HG02571 (cell line): ENCODE results near the gene EXOC4.

Experiments used
- ATAC-seq: cut with Tn5 transposase; IDR thresholded peaks from one replicate; pipeline ENCODE4 v1.9.1; 2021; ENCODE audit warnings: mild to moderate bottlenecking, moderate library complexity; ENCODE audit not compliant: unreplicated experiment

Gene EXOC4

DNA sequence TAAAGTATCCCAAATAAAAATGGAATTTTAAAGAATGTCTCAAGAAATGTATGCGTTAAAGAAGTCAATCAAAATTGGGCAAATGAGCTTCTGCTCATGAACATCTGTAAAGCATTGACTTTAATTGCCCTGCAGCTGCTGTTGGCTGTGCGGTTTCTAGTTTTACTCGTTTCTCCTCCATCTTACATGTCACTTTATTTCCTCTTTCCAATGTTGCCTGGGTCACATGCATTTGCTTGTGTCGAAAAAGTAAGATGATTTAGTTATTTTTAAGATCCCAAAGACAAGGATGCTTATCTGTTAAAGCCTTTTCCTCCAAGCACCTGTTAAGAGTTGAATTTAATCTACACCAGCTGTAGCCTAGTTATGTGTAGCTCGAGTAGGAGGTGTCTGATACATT is 310.4 kb downstream of the EXOC4 start:
- ATAC-seq = no peak

DNA sequence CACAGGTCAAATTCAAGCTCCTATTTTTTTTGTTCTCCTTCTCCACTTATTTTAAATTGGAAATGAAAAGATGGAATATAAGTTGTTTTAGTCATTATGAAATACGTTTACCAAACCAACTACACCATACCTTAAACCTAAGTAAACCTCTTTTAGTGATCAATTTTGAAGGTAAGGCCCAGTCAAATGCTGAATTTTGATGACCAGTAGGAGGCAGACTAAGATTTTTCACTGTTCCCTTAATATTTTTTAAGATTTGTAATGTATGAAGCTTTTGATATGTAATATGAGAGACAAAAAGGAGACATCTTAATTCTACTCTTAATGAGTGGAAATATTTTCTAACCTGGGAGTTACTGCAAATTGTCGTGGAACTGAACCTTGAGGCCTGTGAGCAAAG is 311.6 kb downstream of the EXOC4 start:
- no peak for ATAC-seq

DNA sequence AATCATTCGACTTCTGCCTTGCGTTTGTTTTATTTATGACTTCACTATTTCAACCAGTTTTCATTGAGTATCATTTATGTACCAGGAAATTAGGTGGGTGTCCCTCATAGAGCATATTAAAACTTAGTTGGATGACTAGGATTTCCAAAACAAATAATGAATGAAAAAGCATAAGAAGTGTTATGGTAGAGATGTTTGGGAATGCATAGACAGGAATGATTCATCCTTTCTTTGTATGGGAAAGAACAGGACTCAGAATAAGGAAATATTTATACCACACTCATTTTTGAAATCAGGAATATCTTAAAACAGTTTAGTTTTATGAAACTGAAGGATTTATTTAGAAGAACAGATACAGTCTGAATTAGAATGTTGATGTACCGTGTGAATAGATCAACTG is 315.7 kb downstream of the EXOC4 start:
- ATAC-seq = no peak

DNA sequence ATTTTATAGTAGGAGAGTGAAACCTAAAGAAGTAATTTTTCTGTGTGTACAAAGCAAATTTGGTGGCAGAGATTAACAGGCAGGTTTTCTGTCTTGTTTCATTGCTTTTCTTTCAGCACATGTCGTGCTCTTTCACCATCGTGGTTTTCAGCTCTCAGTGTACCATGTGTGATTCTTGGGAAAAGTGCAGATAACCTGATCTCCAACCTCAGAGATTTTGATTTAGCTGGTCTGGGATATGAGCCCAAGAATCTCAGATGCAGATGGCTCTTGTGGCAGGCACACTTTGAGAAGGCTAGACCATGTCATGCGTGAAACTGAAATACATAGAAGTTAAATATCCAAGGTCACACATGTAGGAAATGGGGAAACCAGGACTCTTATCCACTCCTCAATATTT is 317.4 kb downstream of the EXOC4 start:
- ATAC-seq = no peak

DNA sequence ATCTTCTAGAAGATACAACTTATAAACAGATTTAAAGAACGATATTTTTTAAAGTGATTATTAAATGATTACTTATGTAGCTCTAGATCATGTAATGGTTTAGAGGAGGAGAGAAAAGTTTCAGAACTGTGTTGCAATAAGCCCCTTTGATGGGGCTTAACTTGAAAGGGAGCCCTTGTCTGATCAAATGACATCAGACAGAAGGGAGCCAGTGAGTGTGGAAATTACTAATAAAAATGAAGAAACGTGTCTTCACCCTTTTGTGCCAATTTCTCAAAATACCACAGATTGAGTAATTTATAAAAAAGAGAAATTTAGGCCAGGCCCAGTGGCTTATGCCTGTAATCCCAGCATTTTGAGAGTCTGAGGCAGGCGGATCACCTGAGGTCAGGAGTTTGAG is 318.2 kb downstream of the EXOC4 start:
- ATAC-seq = no peak

DNA sequence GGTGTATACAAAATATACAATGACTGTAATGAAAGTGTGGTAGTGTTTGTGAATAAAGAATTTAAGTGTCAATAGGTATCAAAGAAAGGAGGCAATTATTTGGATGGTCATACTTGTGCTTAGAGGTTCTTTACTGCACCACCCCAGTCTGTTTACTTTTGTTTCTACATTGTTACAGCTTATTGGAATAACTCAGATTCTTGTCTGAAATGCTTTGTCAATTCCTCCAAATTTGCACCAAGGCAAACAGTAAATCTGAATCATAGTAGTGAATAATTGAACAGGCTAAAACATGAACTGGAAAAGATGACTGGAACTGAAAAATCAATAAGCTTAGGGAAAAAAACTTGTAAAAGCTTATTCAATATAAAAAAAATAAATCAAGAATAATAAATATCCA is 319.2 kb downstream of the EXOC4 start:
- ATAC-seq = no peak

DNA sequence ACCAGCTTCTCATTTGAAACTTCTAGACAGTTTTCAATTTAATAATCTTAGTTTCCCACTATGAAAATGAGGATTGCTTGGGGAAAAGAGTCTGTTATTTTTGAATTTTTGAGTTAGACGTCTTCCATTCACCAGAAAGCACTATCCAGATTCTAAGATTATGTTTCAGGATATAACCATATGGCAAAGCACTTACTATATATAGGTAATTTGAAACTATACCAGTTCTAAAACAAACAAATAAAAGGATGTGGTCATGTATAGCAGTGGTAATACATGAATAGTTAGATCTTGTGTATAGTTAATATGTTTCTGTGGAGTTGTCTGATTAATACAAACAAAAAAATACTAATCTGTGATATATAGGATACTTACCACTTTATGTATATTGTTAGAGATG is 320.0 kb downstream of the EXOC4 start:
- no peak for ATAC-seq

DNA sequence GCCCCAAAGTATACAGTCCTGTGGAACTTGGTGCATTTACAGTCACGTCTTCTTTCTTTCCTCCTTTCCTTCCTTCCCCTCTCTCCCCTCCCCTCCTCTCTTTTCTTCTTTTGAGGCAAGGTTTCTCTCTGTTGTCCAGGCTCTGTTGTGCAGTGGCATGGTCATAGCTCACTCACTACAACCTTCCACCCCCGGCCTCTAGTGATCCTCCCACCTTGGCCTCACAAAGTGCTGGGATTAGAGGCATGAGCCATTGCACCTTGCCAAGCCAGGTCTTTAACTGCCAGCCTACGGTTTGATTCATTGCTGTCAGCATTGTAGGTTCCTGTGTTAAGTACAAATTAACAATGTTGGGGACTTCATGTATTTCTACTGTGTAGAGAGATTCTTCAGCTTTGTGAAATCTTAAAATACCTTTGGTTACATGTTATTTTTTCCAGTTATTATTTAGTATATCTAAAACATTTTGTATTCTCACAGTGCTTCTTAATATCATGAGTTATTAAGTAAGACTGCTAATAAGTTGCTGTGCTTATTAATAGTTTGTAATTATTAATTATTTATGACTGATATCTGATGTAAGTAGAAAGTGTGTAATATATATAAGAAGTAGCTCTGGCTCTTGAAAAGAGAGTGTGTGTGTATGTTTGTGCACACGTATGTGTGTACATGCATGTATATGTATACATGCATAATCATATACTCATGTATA is 320.8 kb downstream of the EXOC4 start:
- no peak for ATAC-seq

DNA sequence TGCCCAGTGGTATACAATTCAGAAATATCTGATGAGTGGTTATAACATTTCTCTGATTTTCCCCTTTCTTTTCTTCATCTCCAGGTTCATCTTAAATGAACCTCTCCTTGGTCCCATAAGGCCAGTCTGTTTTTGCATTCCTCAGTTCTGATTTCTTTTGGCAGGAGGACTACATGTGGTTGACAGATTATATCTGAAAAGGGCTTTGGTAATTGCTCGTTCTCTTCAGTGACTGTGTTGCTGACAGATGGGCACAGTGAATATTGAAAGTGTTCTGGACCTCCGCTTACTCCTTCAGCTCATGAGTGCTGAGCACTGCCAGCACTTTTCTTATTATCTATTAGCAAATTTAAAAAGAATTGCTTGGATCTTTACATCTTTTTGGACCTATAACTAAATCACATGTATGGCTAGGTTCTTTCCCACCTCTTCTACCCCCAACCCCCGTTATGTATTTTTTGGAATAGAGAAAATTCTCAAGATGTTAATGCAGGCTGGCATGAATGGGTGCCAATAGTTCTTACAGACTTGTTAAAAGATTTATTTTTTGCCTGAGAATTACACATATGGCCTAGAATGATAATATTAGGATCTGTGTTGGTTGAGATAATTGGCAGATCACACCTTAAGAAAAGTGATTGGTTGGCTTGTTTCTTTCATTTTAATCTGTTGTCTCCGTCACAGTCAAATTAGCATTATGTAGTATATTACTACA is 323.0 kb downstream of the EXOC4 start:
- ATAC-seq = no peak

DNA sequence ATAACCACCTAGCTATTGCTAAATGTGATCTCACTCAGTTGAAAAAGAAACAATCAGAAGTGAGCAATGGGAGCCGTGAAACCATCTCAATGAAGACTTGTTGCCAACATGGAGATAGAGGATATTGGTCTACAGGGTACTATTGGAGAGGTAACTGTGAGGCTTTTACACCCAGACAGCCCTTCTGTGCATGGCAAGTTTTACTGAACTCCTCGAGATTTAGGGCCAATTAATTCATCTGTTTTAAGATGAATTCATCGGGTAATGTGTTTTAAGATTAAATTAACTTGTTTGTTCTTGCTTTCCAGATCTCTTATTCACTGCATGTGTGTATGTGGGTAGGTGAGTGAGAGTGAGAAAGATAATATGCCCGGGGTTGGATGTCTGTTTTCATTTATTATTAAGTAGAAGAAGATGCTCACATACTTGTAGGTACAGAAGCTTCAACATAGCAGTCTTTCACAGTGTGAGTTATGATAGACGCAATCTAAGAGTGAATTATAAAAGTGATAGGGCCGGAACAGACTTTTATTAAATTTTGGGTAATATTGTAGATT is 323.8 kb downstream of the EXOC4 start:
- no peak for ATAC-seq

DNA sequence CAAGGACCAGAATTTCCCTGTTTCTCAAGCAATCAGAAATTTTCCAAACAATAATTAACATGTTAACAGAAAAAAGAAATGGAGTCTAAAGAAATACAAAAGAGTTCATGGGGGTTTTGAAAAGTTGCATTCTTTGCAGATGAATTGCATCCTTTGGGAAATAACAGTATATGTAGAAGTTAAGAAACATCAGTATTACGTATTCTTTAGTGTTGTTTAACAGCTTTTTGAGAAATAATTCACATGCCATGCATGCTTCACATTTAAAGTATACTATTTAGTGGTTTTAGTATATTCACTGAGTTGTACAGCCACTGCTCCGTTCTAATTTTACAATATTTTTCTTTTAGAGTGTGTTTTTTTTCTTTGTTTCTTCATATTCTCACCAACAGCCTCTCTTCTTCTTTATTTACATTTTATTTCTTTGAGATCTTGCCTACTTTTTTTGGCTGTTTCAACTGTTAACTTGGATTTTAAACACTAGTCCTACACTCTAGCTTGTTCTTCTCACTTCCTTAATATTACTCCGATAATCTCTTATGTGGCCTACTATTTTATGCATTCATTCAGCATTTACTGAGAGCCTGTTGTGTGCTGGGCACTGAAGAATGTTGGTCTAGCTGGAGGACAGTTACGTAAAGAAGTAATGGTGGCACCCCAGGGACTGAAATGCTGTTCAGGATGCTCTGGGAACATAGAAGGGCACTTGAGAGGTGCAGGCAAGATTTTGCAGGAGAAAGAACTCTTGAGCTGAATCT is 330.1 kb downstream of the EXOC4 start:
- no peak for ATAC-seq

DNA sequence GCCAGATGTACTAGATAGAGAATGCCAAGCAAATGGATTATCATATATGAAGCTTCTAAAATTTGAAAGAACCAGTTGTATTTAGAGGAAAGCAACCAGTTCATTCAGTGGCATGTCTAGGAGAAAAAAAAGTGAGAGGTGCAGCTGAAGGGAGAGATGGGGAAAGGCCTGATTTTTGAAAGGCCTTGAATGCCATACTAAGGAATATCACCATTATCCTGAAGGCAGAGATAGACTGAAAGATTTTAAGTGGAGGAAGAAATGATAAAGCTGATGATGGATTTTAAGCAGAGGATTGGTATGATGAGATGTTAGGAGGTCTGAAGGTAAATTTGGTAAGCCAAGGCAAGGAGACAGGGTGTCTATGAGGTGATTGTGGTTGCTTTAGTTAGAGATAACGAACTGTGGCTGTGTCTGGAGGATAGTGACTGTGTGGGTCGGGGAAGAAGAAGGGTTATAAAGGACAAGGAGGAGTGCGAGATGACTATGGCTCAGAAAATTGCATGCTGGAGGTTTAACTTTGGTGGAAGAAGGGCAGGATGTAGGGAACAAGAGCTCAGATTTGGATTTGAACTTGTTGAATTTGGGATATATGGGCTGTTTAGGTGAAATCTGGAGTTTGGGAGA is 330.8 kb downstream of the EXOC4 start:
- ATAC-seq = no peak

DNA sequence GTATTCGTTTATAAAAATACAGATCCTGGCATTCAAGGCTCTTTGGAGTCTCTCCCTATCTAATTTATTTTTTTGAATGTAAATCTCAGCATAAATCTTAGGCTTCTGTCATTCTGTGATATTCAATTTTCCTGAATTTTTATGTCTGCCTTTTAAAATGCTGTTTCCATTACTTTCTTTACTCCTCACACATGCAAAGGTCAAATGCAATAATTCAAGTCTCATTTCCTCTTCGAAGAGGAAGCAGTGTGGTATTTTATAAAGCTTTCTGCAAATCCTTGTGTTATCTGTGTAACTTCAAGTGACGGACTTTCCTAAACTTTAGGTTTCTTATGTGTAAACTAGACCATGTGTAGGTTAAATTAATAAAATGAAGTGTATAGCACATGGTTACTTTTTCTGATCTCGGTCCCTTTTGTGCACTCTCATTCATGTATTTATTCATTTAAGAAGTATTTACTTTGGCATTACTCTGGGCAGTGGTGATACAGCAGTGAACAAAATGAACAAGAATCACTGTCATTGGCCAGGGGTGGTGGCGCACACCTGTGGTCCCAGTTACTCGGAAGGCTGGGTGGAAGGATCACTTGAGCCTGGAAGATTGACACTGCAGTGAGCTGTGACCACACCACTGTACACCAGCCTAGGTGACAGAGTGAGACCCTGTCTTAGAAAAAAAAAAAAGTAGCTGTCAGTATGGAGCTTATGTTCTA is 332.2 kb downstream of the EXOC4 start:
- no peak for ATAC-seq

DNA sequence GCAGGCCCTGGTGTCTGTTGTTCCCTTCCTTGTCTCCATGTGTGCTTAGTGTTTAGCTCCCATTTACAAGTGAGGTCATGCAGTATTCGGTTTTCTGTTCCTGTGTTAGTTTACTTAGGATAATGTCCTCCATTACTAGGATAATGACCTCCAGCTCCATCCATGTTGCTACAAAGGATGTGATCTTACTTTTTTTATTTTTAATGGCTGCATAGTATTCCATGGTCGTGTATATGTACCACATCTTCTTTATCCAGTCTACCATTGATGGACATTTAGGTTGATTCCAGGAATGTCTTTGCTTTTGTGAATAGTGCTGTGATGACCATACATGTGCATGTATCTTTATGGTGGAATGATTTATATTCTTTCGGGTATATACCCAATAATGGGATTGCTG is 333.4 kb downstream of the EXOC4 start:
- ATAC-seq = no peak

DNA sequence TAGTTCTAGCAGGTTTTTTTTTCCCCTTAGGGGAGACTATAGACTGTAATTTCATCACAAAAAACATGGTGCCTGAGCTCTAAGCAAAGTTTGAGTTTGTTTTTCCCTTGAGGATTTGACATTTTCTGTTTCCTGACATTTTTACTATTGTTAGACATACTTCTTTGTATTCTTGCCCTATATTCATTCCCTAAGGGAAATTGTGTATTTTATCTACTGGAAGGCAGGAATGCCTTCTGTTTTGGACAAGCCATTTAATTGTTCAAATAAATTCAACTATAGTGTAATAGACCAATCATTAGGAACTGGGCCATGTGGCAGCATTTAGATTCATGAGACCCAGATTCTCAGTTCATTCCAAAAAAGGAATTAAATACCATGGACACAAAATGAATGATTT is 335.0 kb downstream of the EXOC4 start:
- ATAC-seq = no peak

DNA sequence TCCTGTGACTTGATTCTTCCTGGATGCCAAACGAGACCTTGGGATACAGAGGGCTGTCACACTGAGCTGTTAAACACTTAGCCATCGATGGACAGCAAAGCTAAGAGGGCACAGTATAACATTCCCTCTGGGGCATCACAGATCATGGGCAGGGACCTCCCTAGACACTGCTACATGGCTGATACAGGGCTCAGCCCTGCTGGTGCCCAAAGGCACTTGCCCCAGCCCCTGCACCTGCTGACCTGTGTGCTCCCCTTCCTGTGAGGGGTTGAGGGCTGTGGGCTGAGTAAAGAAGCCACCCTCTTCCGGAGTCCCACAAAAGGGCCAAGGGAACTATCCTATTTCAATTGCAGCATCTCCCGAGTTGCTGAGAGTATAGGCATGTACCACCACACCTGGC is 337.9 kb downstream of the EXOC4 start:
- no peak for ATAC-seq

DNA sequence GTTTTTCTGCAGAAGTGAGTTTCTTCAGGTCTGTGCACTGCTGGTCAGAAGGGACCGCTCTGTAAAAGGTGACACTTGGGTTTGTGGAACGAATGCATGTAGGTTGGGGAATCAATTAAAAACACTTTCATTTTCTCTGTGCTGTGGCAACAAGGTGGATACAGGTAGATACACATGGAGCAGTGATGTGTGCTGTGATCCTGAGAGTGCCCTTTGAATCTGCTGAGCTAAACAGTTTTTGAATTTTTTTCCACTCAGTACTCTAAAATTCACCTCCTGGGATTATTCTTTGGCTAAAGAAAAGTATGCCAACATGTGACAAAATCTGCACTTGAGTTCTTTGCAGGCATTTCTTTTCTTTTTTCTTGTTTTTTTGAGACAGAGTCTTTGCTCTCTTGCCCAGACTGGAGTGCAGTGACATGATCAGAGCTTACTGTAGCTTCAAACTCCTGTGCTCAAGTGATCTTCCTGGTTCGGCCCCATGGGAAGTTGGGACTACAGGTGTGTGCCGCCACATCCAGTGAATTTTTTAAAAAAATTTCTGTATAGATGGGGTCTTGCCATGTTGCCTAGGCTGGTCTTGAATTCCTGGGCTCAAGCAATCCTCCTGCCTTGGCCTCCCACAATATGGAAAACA is 338.9 kb downstream of the EXOC4 start:
- no peak for ATAC-seq

DNA sequence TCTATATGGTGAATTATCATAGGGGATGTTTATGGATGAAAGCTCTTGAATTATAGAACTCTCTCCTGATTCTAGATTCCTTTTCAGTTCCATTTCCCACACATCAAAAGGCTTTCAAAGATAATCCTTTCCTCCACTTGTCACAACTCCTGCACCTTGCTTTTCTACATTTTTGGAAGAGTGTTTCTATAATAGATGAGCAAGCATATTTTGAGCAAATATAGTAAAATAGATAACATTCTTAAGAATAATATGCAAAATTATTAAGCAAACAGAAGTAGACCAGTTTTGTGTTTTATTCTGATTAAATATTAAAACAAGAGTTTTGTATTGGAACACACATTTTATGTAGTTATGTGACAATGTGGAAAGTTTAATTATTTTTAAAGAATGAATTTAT is 340.7 kb downstream of the EXOC4 start:
- ATAC-seq = no peak

DNA sequence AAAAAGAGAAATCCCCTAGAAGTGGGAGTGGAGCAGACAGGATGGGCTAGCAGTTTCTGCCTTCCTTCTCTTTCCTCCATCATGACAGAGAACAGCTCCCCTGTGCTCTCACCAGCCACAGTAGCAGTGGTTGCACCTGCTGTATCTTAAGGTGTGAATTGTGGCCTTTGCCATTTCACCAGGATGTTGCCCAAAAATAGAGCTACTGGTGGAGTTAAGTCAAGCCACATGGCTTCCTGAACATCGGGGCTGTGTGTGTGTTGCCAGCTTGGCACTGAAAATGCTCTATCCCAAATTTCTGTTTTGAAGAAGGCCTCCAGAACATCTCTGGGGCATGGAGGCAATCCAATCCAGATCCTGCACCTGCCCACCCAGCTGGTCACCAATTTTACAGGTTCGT is 348.7 kb downstream of the EXOC4 start:
- no peak for ATAC-seq

DNA sequence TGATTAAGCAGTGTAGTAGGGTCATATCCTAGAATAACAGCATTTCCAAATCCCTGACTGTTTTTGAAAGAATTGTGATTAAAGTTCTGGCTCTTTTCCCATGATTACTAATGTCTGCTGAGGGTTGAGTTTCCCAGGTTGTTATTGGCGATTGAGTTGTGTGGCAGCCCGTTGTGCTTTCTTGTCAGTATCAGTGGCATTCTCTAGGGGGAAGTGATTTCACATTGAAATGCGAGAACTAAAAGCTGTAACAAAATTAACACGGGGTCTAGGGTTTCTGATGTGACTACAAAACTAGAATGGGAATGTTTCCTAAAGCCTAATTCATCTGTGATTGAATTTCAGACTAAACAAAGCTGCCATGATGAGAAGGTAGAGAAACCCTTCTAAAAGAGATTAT is 349.4 kb downstream of the EXOC4 start:
- no peak for ATAC-seq
